HG03460 (cell line): ENCODE measurements around the gene RPL7L1.

ENCODE experiments used
- ATAC-seq: cut with Tn5 transposase; IDR thresholded peaks from one replicate; pipeline ENCODE4 v1.9.1; 2021; ENCODE audit not compliant: unreplicated experiment

The RPL7L1 gene

GRCh38 chr6:42928986-42929820 lies 49.8 kb downstream of the RPL7L1 start, which contains the start of gene CNPY3:
TSS of gene CNPY3 (plus strand) at chr6:42929480. CDS start at chr6:42929571, 91 bp downstream.
- ATAC-seq, result peak; percentile 61

- peak; percentile 50 for ATAC-seq
Observed at GRCh38 chr6:42929821-42930360, 50.5 kb downstream of the RPL7L1 start.

GRCh38 chr6:42932412-42932811 lies 53.0 kb downstream of the RPL7L1 start:
- ATAC-seq, result no peak

GRCh38 chr6:42933205-42933604 lies 53.8 kb downstream of the RPL7L1 start:
- no peak for ATAC-seq

GRCh38 chr6:42935322-42935721 lies 55.9 kb downstream of the RPL7L1 start:
- no peak for ATAC-seq

- no peak for ATAC-seq
Observed at GRCh38 chr6:42936398-42936797, 57.0 kb downstream of the RPL7L1 start.

- no peak for ATAC-seq
Observed at GRCh38 chr6:42937548-42938427, 58.4 kb downstream of the RPL7L1 start.

- ATAC-seq, result no peak
Observed at GRCh38 chr6:42938428-42938796, 59.0 kb downstream of the RPL7L1 start.

GRCh38 chr6:42938987-42939809 lies 59.8 kb downstream of the RPL7L1 start:
- ATAC-seq, result no peak
